Osteoblast (primary cell): ENCODE results near the gene NTN4. TPM values are rescaled to one million over a fixed set of nuclear protein-coding genes. Genes with fewer than 3 reads are reported as not detected.
A peak's percentile ranks its signal among the peaks of the same experiment; 100 is the strongest.

Experiments
- DNase-seq: peaks from one replicate; pipeline ENCODE4 v3.0.0; 2011; ENCODE audit warnings: low spot score, mixed read lengths; ENCODE audit not compliant: insufficient read length; ENCODE audit errors: missing footprints
- H2AFZ ChIP-seq: 2 replicates; pipeline ENCODE4 v1.6.0; 2011; ENCODE audit warnings: mild to moderate bottlenecking, low read length
- H3K27ac ChIP-seq: 2 replicates; pipeline ENCODE4 v1.5.1; 2011; ENCODE audit warnings: mild to moderate bottlenecking, low read depth, low read length, moderate library complexity
- H3K27me3 ChIP-seq: 2 replicates; pipeline ENCODE4 v1.6.0; 2012; ENCODE audit warnings: mild to moderate bottlenecking, control low read depth, inconsistent platforms, low read length, moderate library complexity; ENCODE audit not compliant: insufficient read depth
- H3K36me3 ChIP-seq: 2 replicates; pipeline ENCODE4 v1.5.1; 2011; ENCODE audit warnings: mild to moderate bottlenecking, low read length, control low read depth, moderate library complexity; ENCODE audit not compliant: insufficient read depth
- H3K4me1 ChIP-seq: 2 replicates; pipeline ENCODE4 v1.5.1; 2011; ENCODE audit warnings: mild to moderate bottlenecking, low read length, control low read depth, moderate library complexity; ENCODE audit not compliant: insufficient read depth
- H3K4me2 ChIP-seq: 2 replicates; pipeline ENCODE4 v1.6.0; 2011; ENCODE audit warnings: mild to moderate bottlenecking, low read length; ENCODE audit not compliant: insufficient read depth
- H3K4me3 ChIP-seq: fragments of 200-600 bp; sonication (generic); 3 replicates; pipeline ENCODE4 v1.5.1; 2012; ENCODE audit warnings: mild to moderate bottlenecking, low read length, inconsistent platforms; ENCODE audit not compliant: insufficient read depth
- H3K79me2 ChIP-seq: 2 replicates; pipeline ENCODE4 v1.6.0; 2012; ENCODE audit warnings: mild to moderate bottlenecking, low read length, control low read depth, inconsistent platforms; ENCODE audit not compliant: insufficient read depth
- H3K9me3 ChIP-seq: 2 replicates; pipeline ENCODE4 v1.5.1; 2011; ENCODE audit warnings: low read depth, low read length, control low read depth
- H4K20me1 ChIP-seq: 2 replicates; pipeline ENCODE4 v1.6.0; 2012; ENCODE audit warnings: mild to moderate bottlenecking, low read length, control low read depth; ENCODE audit not compliant: insufficient read depth
- total RNA-seq: library from RNA; depleted of rRNA; stranded (reverse); fragments of >200 nt; gene quantifications from 2 replicates; pipeline ENCODE4 v1.2.3, GENCODE V29; 2012
- TF ChIP-seq, protein P1 (sequence below): IDR thresholded peaks from 2 replicates; pipeline ENCODE4 v1.5.1; 2011; ENCODE audit warnings: mild to moderate bottlenecking, low read depth, low read length, moderate library complexity; ENCODE audit errors: extremely low read depth

The NTN4 gene
- total RNA-seq, 1 donor: 47.8 TPM

DNA sequence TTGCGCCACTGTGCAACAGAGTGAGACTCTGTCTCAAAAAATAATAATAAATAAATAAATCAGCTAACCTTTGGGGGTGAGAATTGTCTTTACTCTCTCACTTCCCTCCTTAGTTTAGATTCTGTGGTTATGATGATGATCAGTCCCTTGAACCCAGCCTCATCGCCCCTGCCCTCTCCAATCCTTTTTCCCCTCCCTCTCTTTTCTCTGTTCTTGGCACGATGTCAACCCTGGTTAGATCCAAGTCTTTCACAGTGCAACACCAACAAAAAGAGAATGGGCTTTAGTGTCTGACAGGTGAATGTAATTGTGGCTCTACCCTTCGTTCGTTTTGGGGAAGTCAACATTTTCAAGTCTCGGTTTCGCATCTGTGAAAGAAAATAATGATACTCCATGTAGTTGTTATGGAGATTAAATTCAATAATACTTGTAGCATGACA is 59.0 kb downstream of the NTN4 start:
- no peak for DNase-seq
- Histone ChIP-seq H3K4me2 (no peak overlapping the region), H3K27ac (no peak overlapping the region), H3K79me2 (peaks cover 3% of the 10 kb centered on the region), H3K36me3 (peaks cover 18% of the 10 kb centered on the region), H3K27me3 (no peaks in the 10 kb centered on the region), H3K4me3 (no peak overlapping the region), H2AFZ (no peak overlapping the region), H3K4me1 (peaks cover 22% of the 10 kb centered on the region), H4K20me1 (no peaks in the 10 kb centered on the region), H3K9me3 (no peaks in the 10 kb centered on the region)
- TF ChIP-seq, protein P1, sequence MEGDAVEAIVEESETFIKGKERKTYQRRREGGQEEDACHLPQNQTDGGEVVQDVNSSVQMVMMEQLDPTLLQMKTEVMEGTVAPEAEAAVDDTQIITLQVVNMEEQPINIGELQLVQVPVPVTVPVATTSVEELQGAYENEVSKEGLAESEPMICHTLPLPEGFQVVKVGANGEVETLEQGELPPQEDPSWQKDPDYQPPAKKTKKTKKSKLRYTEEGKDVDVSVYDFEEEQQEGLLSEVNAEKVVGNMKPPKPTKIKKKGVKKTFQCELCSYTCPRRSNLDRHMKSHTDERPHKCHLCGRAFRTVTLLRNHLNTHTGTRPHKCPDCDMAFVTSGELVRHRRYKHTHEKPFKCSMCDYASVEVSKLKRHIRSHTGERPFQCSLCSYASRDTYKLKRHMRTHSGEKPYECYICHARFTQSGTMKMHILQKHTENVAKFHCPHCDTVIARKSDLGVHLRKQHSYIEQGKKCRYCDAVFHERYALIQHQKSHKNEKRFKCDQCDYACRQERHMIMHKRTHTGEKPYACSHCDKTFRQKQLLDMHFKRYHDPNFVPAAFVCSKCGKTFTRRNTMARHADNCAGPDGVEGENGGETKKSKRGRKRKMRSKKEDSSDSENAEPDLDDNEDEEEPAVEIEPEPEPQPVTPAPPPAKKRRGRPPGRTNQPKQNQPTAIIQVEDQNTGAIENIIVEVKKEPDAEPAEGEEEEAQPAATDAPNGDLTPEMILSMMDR: no peak

DNA sequence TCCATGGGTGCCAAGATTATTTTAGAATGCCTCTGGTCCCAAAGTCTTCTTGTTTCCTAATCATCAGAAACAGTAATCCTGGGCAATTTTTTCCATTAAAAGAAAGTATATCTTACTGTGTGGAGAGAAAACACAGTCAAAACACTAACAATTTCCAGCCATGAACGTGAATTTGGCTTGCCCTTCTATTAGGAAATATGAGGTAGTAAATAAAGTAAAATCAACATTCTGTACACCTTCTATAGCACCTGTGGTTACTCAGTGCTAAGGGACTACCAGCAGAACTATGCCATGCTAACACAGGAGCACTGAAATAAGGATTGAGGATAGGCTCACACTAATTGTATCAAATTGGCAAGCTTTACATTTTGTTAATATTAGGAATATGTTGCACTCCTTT is 60.1 kb downstream of the NTN4 start:
- Histone ChIP-seq H3K27me3 (no peaks in the 10 kb centered on the region), H3K9me3 (no peaks in the 10 kb centered on the region), H3K4me3 (no peak overlapping the region), H3K27ac (no peak overlapping the region), H3K4me2 (no peak overlapping the region), H3K79me2 (peaks cover 3% of the 10 kb centered on the region), H3K36me3 (peaks cover 13% of the 10 kb centered on the region), H3K4me1 (peaks cover 22% of the 10 kb centered on the region), H2AFZ (no peak overlapping the region), H4K20me1 (no peaks in the 10 kb centered on the region)
- no peak for DNase-seq
- TF ChIP-seq, protein P1: no peak

DNA sequence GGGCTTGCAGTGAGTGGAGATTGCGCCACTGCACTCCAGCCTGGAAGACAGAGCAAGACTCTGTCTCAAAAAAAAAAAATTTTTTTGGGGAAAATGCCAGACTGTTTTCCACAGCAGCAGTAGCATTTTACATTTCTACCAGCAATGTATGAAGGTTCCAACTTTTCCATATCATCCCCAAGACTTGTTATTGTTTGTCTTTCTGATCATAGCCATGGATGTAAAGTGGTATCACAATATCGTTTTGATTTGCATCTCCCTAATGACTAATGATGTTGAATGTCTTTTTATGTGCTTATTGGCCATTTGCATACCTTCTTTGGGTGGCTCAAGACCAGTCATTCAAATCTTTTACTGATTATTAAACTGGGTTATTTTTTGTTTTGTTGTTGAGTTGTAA is 63.7 kb downstream of the NTN4 start:
- DNase-seq: no peak
- Histone ChIP-seq H3K4me2 (no peak overlapping the region), H3K4me1 (peaks cover 7% of the 10 kb centered on the region), H4K20me1 (no peaks in the 10 kb centered on the region), H2AFZ (no peak overlapping the region), H3K27me3 (no peaks in the 10 kb centered on the region), H3K9me3 (no peaks in the 10 kb centered on the region), H3K27ac (no peak overlapping the region), H3K79me2 (peaks cover 3% of the 10 kb centered on the region), H3K36me3 (peaks cover 13% of the 10 kb centered on the region), H3K4me3 (no peak overlapping the region)
- TF ChIP-seq, protein P1: no peak

DNA sequence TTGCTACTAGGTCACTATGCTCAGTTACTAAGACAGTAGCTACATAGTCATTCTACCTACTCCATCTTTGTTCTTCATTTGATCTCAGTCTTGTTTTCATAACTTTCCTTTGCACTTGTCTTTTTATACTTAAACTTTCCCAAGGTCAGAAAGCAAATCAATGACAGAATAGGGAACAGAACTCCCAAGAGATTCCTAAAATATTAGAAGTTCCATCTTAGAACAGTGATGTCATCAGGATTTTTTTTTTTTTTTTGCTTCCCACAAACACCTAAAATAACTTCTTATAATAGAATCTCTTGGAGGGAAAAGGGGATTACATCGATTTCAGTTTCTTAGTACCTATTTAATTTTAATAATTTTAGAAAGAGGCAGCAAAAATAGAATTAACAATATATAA is 65.8 kb downstream of the NTN4 start:
- Histone ChIP-seq H3K36me3 (peaks cover 12% of the 10 kb centered on the region), H3K4me2 (no peak overlapping the region), H3K79me2 (peaks cover 2% of the 10 kb centered on the region), H4K20me1 (no peaks in the 10 kb centered on the region), H3K4me3 (no peak overlapping the region), H3K9me3 (no peaks in the 10 kb centered on the region), H3K27me3 (no peaks in the 10 kb centered on the region), H2AFZ (no peak overlapping the region), H3K4me1 (peaks cover 7% of the 10 kb centered on the region), H3K27ac (peak overlapping the region; percentile 15)
- DNase-seq: no peak
- TF ChIP-seq, protein P1: no peak
